WTC11 (cell line): ENCODE measurements around the gene RASSF1.

Source experiments
- CTCF ChIP-seq: fragments of 200-600 bp; IDR thresholded peaks from 2 replicates; pipeline ENCODE4 v1.8.0; 2022; ENCODE audit warnings: antibody characterized with exemption
- RELA ChIP-seq: sonication (generic); formaldehyde crosslinking; IDR thresholded peaks from 2 replicates; pipeline ENCODE4 v1.8.1; 2022; ENCODE audit warnings: missing genetic modification reagents, mild to moderate bottlenecking, borderline replicate concordance
- SP1 ChIP-seq: sonication (generic); formaldehyde crosslinking; conservative IDR thresholded peaks from 2 replicates; pipeline ENCODE4 v1.8.1; 2022; ENCODE audit warnings: missing genetic modification reagents
- TEAD4 ChIP-seq: sonication (generic); formaldehyde crosslinking; IDR thresholded peaks from 2 replicates; pipeline ENCODE4 v1.8.0; 2022; ENCODE audit warnings: mild to moderate bottlenecking, missing genetic modification reagents

GRCh38 chr3:50298836-50299637, 41.6 kb downstream of the RASSF1 start, which contains the start of the genes HYAL3 and NAA80:
- TF ChIP-seq CTCF, result no peak; the same call in 1 of the 2 replicates
- no peak; the same call in 1 of the 2 replicates for TF ChIP-seq RELA
- TF ChIP-seq TEAD4, result no peak
- peak; percentile 64; the same call in 1 of the 2 replicates for TF ChIP-seq SP1 (CRISPR knock-in tag)
